ENCODE results near the gene IFNL1. TPM values are rescaled to one million over a fixed set of nuclear protein-coding genes. Genes with fewer than 3 reads are reported as not detected.

Gene IFNL1
- total RNA-seq, 3 donors from 2014 or later = not detected

GRCh38 chr19:39257227-39257626, 39.0 kb upstream of the IFNL1 start:
- DNase-seq (ENCODE audit: low spot score in 2 of 2) = no peak
- Histone ChIP-seq H3K27ac (no peak overlapping the region), H3K36me3 (no peaks in the 10 kb centered on the region), H3K9me3 (no peaks in the 10 kb centered on the region), H3K4me3 (no peak overlapping the region), H3K4me1 (no peaks in the 10 kb centered on the region), H3K27me3 (peaks cover 0 to 15% of the 10 kb centered on the region in 2 donors)
- intact Hi-C loops (cut with DNase I; ENCODE audit: low total_unique reads) = no loop called here
- TF ChIP-seq POLR2A (IDR thresholded peaks at IDR 0.05) (no peak), CTCF (IDR thresholded peaks at IDR 0.05) (no peak), POLR2AphosphoS5 (IDR thresholded peaks at IDR 0.05) (no peak)

GRCh38 chr19:39261704-39262103, 34.5 kb upstream of the IFNL1 start:
- DNase-seq (ENCODE audit: low spot score in 2 of 2) = no peak
- peaks cover 4 to 46% of the 10 kb centered on the region in 2 donors for H3K27me3 ChIP-seq
- no peaks in the 10 kb centered on the region for H3K4me1 ChIP-seq

GRCh38 chr19:39262496-39262895, 33.7 kb upstream of the IFNL1 start:
- Histone ChIP-seq H3K27ac (no peak overlapping the region), H3K4me1 (no peaks in the 10 kb centered on the region), H3K4me3 (no peak overlapping the region), H3K27me3 (peaks cover 4 to 46% of the 10 kb centered on the region in 2 donors), H3K9me3 (no peaks in the 10 kb centered on the region), H3K36me3 (no peaks in the 10 kb centered on the region)
- intact Hi-C loops (cut with DNase I; ENCODE audit: low total_unique reads) = no loop called here
- TF ChIP-seq POLR2A (IDR thresholded peaks at IDR 0.05) = no peak
- TF ChIP-seq CTCF (IDR thresholded peaks at IDR 0.05) = no peak
- TF ChIP-seq POLR2AphosphoS5 (IDR thresholded peaks at IDR 0.05) = no peak
- no peak for DNase-seq (ENCODE audit: low spot score in 2 of 2)

More at GRCh38 chr19:39261704-39262103, 34.5 kb upstream of the IFNL1 start:
- Histone ChIP-seq H3K4me3 (no peak overlapping the region), H3K9me3 (no peaks in the 10 kb centered on the region), H3K36me3 (no peaks in the 10 kb centered on the region), H3K27ac (no peak overlapping the region)
- TF ChIP-seq POLR2AphosphoS5 (IDR thresholded peaks at IDR 0.05) = no peak
- TF ChIP-seq CTCF (IDR thresholded peaks at IDR 0.05) = no peak
- no peak for TF ChIP-seq POLR2A (IDR thresholded peaks at IDR 0.05)
- intact Hi-C loops (cut with DNase I; ENCODE audit: low total_unique reads) = no loop called here

GRCh38 chr19:39263912-39264305, 32.3 kb upstream of the IFNL1 start:
- TF ChIP-seq POLR2AphosphoS5 (IDR thresholded peaks at IDR 0.05) (no peak), POLR2A (IDR thresholded peaks at IDR 0.05) (no peak)
- H3K9me3 ChIP-seq = no peaks in the 10 kb centered on the region
- H3K4me1 ChIP-seq = no peaks in the 10 kb centered on the region
- H3K36me3 ChIP-seq = no peaks in the 10 kb centered on the region
- H3K27me3 ChIP-seq = peaks cover 4 to 46% of the 10 kb centered on the region in 2 donors
- no peak for DNase-seq (ENCODE audit: low spot score in 2 of 2)
- H3K27ac ChIP-seq = no peak overlapping the region
- H3K4me3 ChIP-seq = peak overlapping the region in 1 of 3 donors; percentile 35
- intact Hi-C loops (cut with DNase I; ENCODE audit: low total_unique reads) = no loop called here

GRCh38 chr19:39264306-39265290, 31.6 kb upstream of the IFNL1 start:
- Histone ChIP-seq H3K27ac (no peak overlapping the region), H3K4me1 (no peaks in the 10 kb centered on the region), H3K36me3 (no peaks in the 10 kb centered on the region), H3K27me3 (peaks cover 4 to 46% of the 10 kb centered on the region in 2 donors), H3K4me3 (peak overlapping the region in 1 of 3 donors; percentile 35), H3K9me3 (no peaks in the 10 kb centered on the region)
- intact Hi-C loops (cut with DNase I; ENCODE audit: low total_unique reads) = no loop called here
- DNase-seq (ENCODE audit: low spot score in 2 of 2) = no peak
- TF ChIP-seq POLR2A (IDR thresholded peaks at IDR 0.05) = no peak
- no peak for TF ChIP-seq POLR2AphosphoS5 (IDR thresholded peaks at IDR 0.05)
- TF ChIP-seq CTCF (IDR thresholded peaks at IDR 0.05) = no peak
